T-cell (primary cell): ENCODE measurements around the gene POC1A. TPM values are rescaled to one million over a fixed set of nuclear protein-coding genes. Genes with fewer than 3 reads are reported as not detected.

Experiments
- ATAC-seq, 4 experiments: fragments of 200-7000 bp in 3 of 4; fragments of 150-1000 bp in 1 of 4; cut with Tn5 transposase; replicated peaks in 1 of 4; 1 replicate in 3 of 4; 2 replicates in 1 of 4; pipeline ENCODE4 v1.10.0; 2021; ENCODE audit warnings: moderate library complexity in 3 of 4, mild to moderate bottlenecking in 2 of 4, moderate number of reproducible peaks in 1 of 4
- CTCF ChIA-PET, 2 donors: fragments of 300-600 bp; sonication (Branson Sonifier 250); formaldehyde crosslinking; loops; one replicate each; lab custom pipeline; 2022; ENCODE audit warnings: antibody characterized with exemption in 2 of 2; lab: Charles Lee
- POLR2A ChIA-PET, 2 donors: fragments of 300-600 bp; sonication (Branson Sonifier 250); formaldehyde crosslinking; loops; one replicate each; lab custom pipeline; 2022; ENCODE audit warnings: antibody characterized with exemption in 2 of 2; lab: Charles Lee
- DNase-seq, 35 experiments: peaks; one replicate each; pipeline versions ENCODE4 v3.0.0 to v3.0.0-alpha.2; 2013 to 2023
- H3K27ac ChIP-seq: one replicate; pipeline ENCODE4 v1.5.1; 2013; ENCODE audit warnings: low read length
- H3K27me3 ChIP-seq, 2 experiments: replicated peaks in 1 of 2; 1 replicate in 1 of 2; 2 replicates in 1 of 2; pipeline versions ENCODE4 v1.6.1 to v1.7.0; 2013; ENCODE audit warnings: low read length in 1 of 2, mixed read lengths in 1 of 2; ENCODE audit not compliant: control insufficient read depth in 2 of 2, insufficient read depth in 2 of 2; ENCODE audit errors: extremely low read depth in 1 of 2
- H3K36me3 ChIP-seq, 2 donors: 1 replicate in 1 of 2; 2 replicates in 1 of 2; pipeline versions ENCODE4 v1.6.1 to v1.7.0; 2013; ENCODE audit warnings: low read length in 1 of 2; ENCODE audit not compliant: control insufficient read depth in 2 of 2, insufficient read depth in 1 of 2; ENCODE audit errors: extremely low read depth in 1 of 2
- H3K4me1 ChIP-seq, 2 experiments: 1 replicate in 1 of 2; 2 replicates in 1 of 2; pipeline versions ENCODE4 v1.6.1 to v1.7.0; 2013; ENCODE audit warnings: low read length in 2 of 2, mixed read lengths in 1 of 2; ENCODE audit not compliant: insufficient read depth in 2 of 2, control insufficient read depth in 1 of 2; ENCODE audit errors: extremely low read depth in 1 of 2
- H3K4me3 ChIP-seq, 2 donors: 1 replicate in 1 of 2; 2 replicates in 1 of 2; pipeline versions ENCODE4 v1.5.1 to v1.7.0; 2013; ENCODE audit warnings: mild to moderate bottlenecking in 2 of 2, low read length in 1 of 2, moderate library complexity in 1 of 2; ENCODE audit not compliant: control insufficient read depth in 1 of 2; ENCODE audit errors: extremely low read depth in 1 of 2
- H3K9me3 ChIP-seq: 2 replicates; pipeline ENCODE4 v1.7.0; 2013
- H3K27ac Mint-ChIP-seq, 2 donors: one replicate each; pipeline ENCODE4 v1.8.0; 2020 to 2021; ENCODE audit warnings: mild to moderate bottlenecking in 2 of 2, mixed read lengths in 2 of 2
- H3K27me3 Mint-ChIP-seq, 2 donors: one replicate each; pipeline ENCODE4 v1.8.0; 2021 to 2022; ENCODE audit warnings: mixed read lengths in 2 of 2
- H3K36me3 Mint-ChIP-seq: one replicate; pipeline ENCODE4 v1.8.0; 2021; ENCODE audit warnings: mixed read lengths
- H3K4me1 Mint-ChIP-seq, 3 donors: one replicate each; pipeline ENCODE4 v1.8.0; 2020 to 2022; ENCODE audit warnings: mixed read lengths in 3 of 3, mild to moderate bottlenecking in 1 of 3
- H3K4me3 Mint-ChIP-seq, 3 donors: one replicate each; pipeline ENCODE4 v1.8.0; 2020 to 2022; ENCODE audit warnings: mild to moderate bottlenecking in 3 of 3, mixed read lengths in 3 of 3, moderate library complexity in 3 of 3
- H3K9me3 Mint-ChIP-seq, 3 donors: one replicate each; pipeline ENCODE4 v1.8.0; 2020 to 2022; ENCODE audit warnings: mixed read lengths in 3 of 3
- WGBS: methylation state at CpG from one replicate; pipeline ENCODE4 v1.1.5; 2013; ENCODE audit warnings: missing lambda C conversion rate; ENCODE audit not compliant: insufficient coverage; 5-methylcytosine and 5-hydroxymethylcytosine counted together
- total RNA-seq, 35 experiments: library from RNA in 6 of 35; stranded (reverse) in 6 of 35; fragments of 120-200 nt in 1 of 35; gene quantifications; one replicate each; pipeline versions ENCODE4 v1.2.1 to v1.2.4 and lab custom pipeline; 2013 to 2026

Gene POC1A
- total RNA-seq, 5 donors from 2014 or later (not counting 1 experiment from before 2014, with no cell fraction given), result 0.91 to 1.9 (median 1.7) TPM

GRCh38 chr3:52110502-52110901 lies 43.7 kb downstream of the POC1A start:
- no peak for ATAC-seq
- CTCF ChIA-PET, result no interaction called here
- H3K9me3 Mint-ChIP-seq, result no peaks in the 10 kb centered on the region

GRCh38 chr3:52109611-52110301 lies 44.5 kb downstream of the POC1A start:
- Mint-ChIP-seq H3K9me3 (no peaks in the 10 kb centered on the region), H3K27me3 (no peaks in the 10 kb centered on the region), H3K4me1 (no peaks in the 10 kb centered on the region), H3K4me3 (no peak overlapping the region), H3K36me3 (no peaks in the 10 kb centered on the region), H3K27ac (no peak overlapping the region)
- Histone ChIP-seq H3K9me3 (no peaks in the 10 kb centered on the region), H3K36me3 (no peaks in the 10 kb centered on the region), H3K27me3 (no peaks in the 10 kb centered on the region), H3K4me3 (no peak overlapping the region), H3K27ac (no peak overlapping the region), H3K4me1 (no peaks in the 10 kb centered on the region)
- CTCF ChIA-PET, result no interaction called here
- DNase-seq (no peak), ATAC-seq (no peak)
- 93% methylated on average over 6 of the region's 8 CpGs for WGBS
- POLR2A ChIA-PET, result no interaction called here

More at GRCh38 chr3:52110502-52110901, 43.7 kb downstream of the POC1A start:
- Mint-ChIP-seq H3K36me3 (no peaks in the 10 kb centered on the region), H3K27ac (no peak overlapping the region), H3K4me1 (no peaks in the 10 kb centered on the region), H3K4me3 (no peak overlapping the region), H3K27me3 (no peaks in the 10 kb centered on the region)
- H3K36me3 ChIP-seq, result no peaks in the 10 kb centered on the region
- no peaks in the 10 kb centered on the region for H3K4me1 ChIP-seq
- WGBS, result 86% methylated on average over 1 of the region's 2 CpGs
- H3K27ac ChIP-seq, result no peak overlapping the region
- H3K4me3 ChIP-seq, result no peak overlapping the region
- no peak for DNase-seq
- no peaks in the 10 kb centered on the region for H3K27me3 ChIP-seq
- no peaks in the 10 kb centered on the region for H3K9me3 ChIP-seq
- POLR2A ChIA-PET, result no interaction called here

GRCh38 chr3:52108302-52109232 lies 45.7 kb downstream of the POC1A start:
- 94% methylated on average over 13 of the region's 20 CpGs for WGBS
- CTCF ChIA-PET, result no interaction called here
- no peak for DNase-seq
- Mint-ChIP-seq H3K36me3 (no peaks in the 10 kb centered on the region), H3K4me3 (no peak overlapping the region), H3K4me1 (no peaks in the 10 kb centered on the region), H3K27ac (no peak overlapping the region), H3K9me3 (no peaks in the 10 kb centered on the region), H3K27me3 (no peaks in the 10 kb centered on the region)
- Histone ChIP-seq H3K4me1 (no peaks in the 10 kb centered on the region), H3K27me3 (no peaks in the 10 kb centered on the region), H3K4me3 (no peak overlapping the region), H3K36me3 (no peaks in the 10 kb centered on the region), H3K9me3 (no peaks in the 10 kb centered on the region), H3K27ac (no peak overlapping the region)
- no peak for ATAC-seq
- POLR2A ChIA-PET, result no interaction called here

- no peaks in the 10 kb centered on the region for H3K27me3 Mint-ChIP-seq
- no peak for DNase-seq
- WGBS, result 96% methylated on average over 10 of the region's 11 CpGs
- H3K36me3 Mint-ChIP-seq, result no peaks in the 10 kb centered on the region
- Histone ChIP-seq H3K36me3 (no peaks in the 10 kb centered on the region), H3K27me3 (no peaks in the 10 kb centered on the region), H3K4me1 (no peaks in the 10 kb centered on the region), H3K4me3 (no peak overlapping the region), H3K9me3 (no peaks in the 10 kb centered on the region), H3K27ac (no peak overlapping the region)
- H3K4me1 Mint-ChIP-seq, result no peaks in the 10 kb centered on the region
- no peaks in the 10 kb centered on the region for H3K9me3 Mint-ChIP-seq
- POLR2A ChIA-PET, result no interaction called here
- ATAC-seq, result no peak
- CTCF ChIA-PET, result no interaction called here
- no peak overlapping the region for H3K27ac Mint-ChIP-seq
- H3K4me3 Mint-ChIP-seq, result no peak overlapping the region
Observed at GRCh38 chr3:52106951-52107611, 47.1 kb downstream of the POC1A start.

- CTCF ChIA-PET, result no interaction called here
- WGBS, result 100% methylated on average over 8 of the region's 10 CpGs
- DNase-seq, result no peak
- Histone ChIP-seq H3K4me3 (no peak overlapping the region), H3K36me3 (no peaks in the 10 kb centered on the region), H3K27ac (no peak overlapping the region), H3K9me3 (no peaks in the 10 kb centered on the region), H3K4me1 (no peaks in the 10 kb centered on the region), H3K27me3 (no peaks in the 10 kb centered on the region)
- Mint-ChIP-seq H3K27ac (no peak overlapping the region), H3K4me1 (no peaks in the 10 kb centered on the region), H3K4me3 (no peak overlapping the region), H3K9me3 (peaks cover 8 to 16% (median 9%) of the 10 kb centered on the region in 3 donors), H3K27me3 (no peaks in the 10 kb centered on the region), H3K36me3 (peaks cover 10% of the 10 kb centered on the region)
- POLR2A ChIA-PET, result no interaction called here
- no peak for ATAC-seq
Observed at GRCh38 chr3:52104684-52105640, 49.3 kb downstream of the POC1A start.
